MCF 10A (cell line): ENCODE results near the gene NPVF. TPM values are rescaled to one million over a fixed set of nuclear protein-coding genes. Genes with fewer than 3 reads are reported as not detected.

Source experiments
- BruUV-seq: library from RNA; stranded (reverse); fragments of 400-500 nt; replicated peaks from 2 replicates; lab custom pipeline; 2021; lab: Mats Ljungman, UMichigan
- CTCF ChIA-PET: fragments of 300-600 bp; sonication (Branson Sonifier 250); formaldehyde crosslinking; extraction: SDS; loops from one replicate; lab custom pipeline; 2021; ENCODE audit warnings: antibody characterized with exemption, inconsistent platforms; lab: Yijun Ruan, JAX
- POLR2A ChIA-PET: fragments of 300-600, 350-650 bp; sonication (Branson Sonifier 250); formaldehyde crosslinking; extraction: SDS; loops from one replicate; lab custom pipeline; 2020; ENCODE audit warnings: antibody characterized with exemption, inconsistent platforms; lab: Yijun Ruan, JAX
- DNase-seq: peaks from one replicate; pipeline ENCODE4 v3.0.0-alpha.2; 2018; ENCODE audit not compliant: unreplicated experiment
- H3K27ac Mint-ChIP-seq: one replicate; pipeline ENCODE4 v1.8.0; 2022; ENCODE audit warnings: mild to moderate bottlenecking, low read depth, mixed read lengths; ENCODE audit not compliant: unreplicated experiment
- H3K27me3 Mint-ChIP-seq: one replicate; pipeline ENCODE4 v1.8.0; 2022; ENCODE audit warnings: mixed read lengths; ENCODE audit not compliant: insufficient read depth, unreplicated experiment
- H3K36me3 Mint-ChIP-seq: one replicate; pipeline ENCODE4 v1.8.0; 2022; ENCODE audit warnings: mild to moderate bottlenecking, moderate library complexity, mixed read lengths; ENCODE audit not compliant: insufficient read depth, unreplicated experiment
- H3K4me1 Mint-ChIP-seq: one replicate; pipeline ENCODE4 v1.8.0; 2022; ENCODE audit warnings: mixed read lengths; ENCODE audit not compliant: insufficient read depth, unreplicated experiment
- H3K4me3 Mint-ChIP-seq: one replicate; pipeline ENCODE4 v1.8.0; 2022; ENCODE audit warnings: mild to moderate bottlenecking, moderate library complexity, mixed read lengths; ENCODE audit not compliant: unreplicated experiment
- H3K9me3 Mint-ChIP-seq: one replicate; pipeline ENCODE4 v1.8.0; 2022; ENCODE audit warnings: mixed read lengths; ENCODE audit not compliant: unreplicated experiment
- CTCF ChIP-seq: fragments of 200-600 bp; IDR thresholded peaks from one replicate; pipeline ENCODE4 v1.8.0; 2022; ENCODE audit warnings: antibody characterized with exemption, mild to moderate bottlenecking; ENCODE audit not compliant: unreplicated experiment
- intact Hi-C: fragments of 100-400 bp; cut with micrococcal nuclease; formaldehyde crosslinking; loops from 2 replicates; pipeline ENCODE4 v1.14.1; 2022
- total RNA-seq: library from RNA; stranded (reverse); gene quantifications from 2 replicates; pipeline ENCODE4 v1.2.3, GENCODE V29; 2022

The NPVF gene
- total RNA-seq, 1 experiment from 2014 or later: not detected

GRCh38 chr7:25238066-25238725 is 9.9 kb upstream of the NPVF start:
- TF ChIP-seq CTCF: no peak
- POLR2A ChIA-PET: no interaction called here
- intact Hi-C loops: no loop called here
- H3K27ac Mint-ChIP-seq: no peak overlapping the region
- BruUV-seq: no TSS peak
- no peaks in the 10 kb centered on the region for H3K4me1 Mint-ChIP-seq
- no peaks in the 10 kb centered on the region for H3K36me3 Mint-ChIP-seq
- CTCF ChIA-PET: interaction anchor here (0.6 kb wide), 1 partner anchor 178 kb away, joined by 4 read pairs; no protein-coding TSS in a partner anchor
- DNase-seq: no peak
- no peak overlapping the region for H3K4me3 Mint-ChIP-seq
- H3K9me3 Mint-ChIP-seq: no peaks in the 10 kb centered on the region
- H3K27me3 Mint-ChIP-seq: peaks cover 61% of the 10 kb centered on the region

GRCh38 chr7:25235471-25235870 is 7.2 kb upstream of the NPVF start:
- Mint-ChIP-seq H3K9me3 (no peaks in the 10 kb centered on the region), H3K4me1 (no peaks in the 10 kb centered on the region), H3K36me3 (no peaks in the 10 kb centered on the region), H3K4me3 (no peak overlapping the region), H3K27ac (no peak overlapping the region), H3K27me3 (peaks cover 67% of the 10 kb centered on the region)
- TF ChIP-seq CTCF: no peak
- CTCF ChIA-PET: interaction anchor here (0.6 kb wide), 1 partner anchor 616 kb away, joined by 4 read pairs; no protein-coding TSS in a partner anchor
- BruUV-seq: no TSS peak
- intact Hi-C loops: no loop called here
- POLR2A ChIA-PET: no interaction called here
- no peak for DNase-seq

GRCh38 chr7:25234336-25234735 is 6.0 kb upstream of the NPVF start:
- H3K27me3 Mint-ChIP-seq: peaks cover 67% of the 10 kb centered on the region
- DNase-seq: no peak
- TF ChIP-seq CTCF: no peak
- H3K9me3 Mint-ChIP-seq: no peaks in the 10 kb centered on the region
- intact Hi-C loops: no loop called here
- no peak overlapping the region for H3K27ac Mint-ChIP-seq
- H3K36me3 Mint-ChIP-seq: no peaks in the 10 kb centered on the region
- no peaks in the 10 kb centered on the region for H3K4me1 Mint-ChIP-seq
- CTCF ChIA-PET: no interaction called here
- no TSS peak for BruUV-seq
- POLR2A ChIA-PET: no interaction called here
- no peak overlapping the region for H3K4me3 Mint-ChIP-seq

DNA sequence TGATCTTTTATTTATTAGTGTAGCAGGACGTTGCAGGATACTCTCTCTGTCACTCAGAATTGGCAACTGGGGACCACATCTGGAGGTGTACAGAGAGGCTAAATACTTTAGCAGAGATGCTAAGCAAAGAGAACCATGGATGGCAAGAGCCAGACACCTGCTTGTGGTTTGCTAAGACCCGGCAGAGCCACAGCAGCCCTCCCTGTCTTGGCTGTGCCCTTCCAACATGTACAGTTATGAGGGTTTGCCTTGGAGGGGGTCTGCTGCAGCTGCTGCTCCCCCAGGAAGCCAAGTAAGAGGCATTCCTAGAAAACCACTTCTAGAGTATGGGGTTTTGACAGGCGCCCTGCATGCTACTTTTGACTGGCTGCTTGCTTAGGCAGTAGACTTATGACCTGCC is 5.1 kb downstream of the NPVF start:
- no peaks in the 10 kb centered on the region for H3K36me3 Mint-ChIP-seq
- H3K4me3 Mint-ChIP-seq: no peak overlapping the region
- TF ChIP-seq CTCF: no peak
- ChIA-PET CTCF (no interaction called here), POLR2A (no interaction called here)
- no peak for DNase-seq
- H3K27ac Mint-ChIP-seq: no peak overlapping the region
- H3K9me3 Mint-ChIP-seq: no peaks in the 10 kb centered on the region
- H3K4me1 Mint-ChIP-seq: no peaks in the 10 kb centered on the region
- intact Hi-C loops: no loop called here
- no TSS peak for BruUV-seq
- peaks cover 80% of the 10 kb centered on the region for H3K27me3 Mint-ChIP-seq
